Keratinocyte (primary cell): Measurements from ENCODE around the gene EOGT. TPM values are rescaled to one million over a fixed set of nuclear protein-coding genes. Genes with fewer than 3 reads are reported as not detected.

ENCODE experiments used
- DNase-seq: peaks from one replicate; pipeline ENCODE4 v3.0.0-alpha.2; 2011; ENCODE audit warnings: low read depth, missing footprints, low spot score
- FAIRE-seq: peaks from 2 replicates; lab custom pipeline; 2011; peaks lifted over from hg19 to GRCh38; lab: Jason Lieb, UNC
- H2AFZ ChIP-seq: 2 replicates; pipeline ENCODE4 v1.6.0; 2012; ENCODE audit warnings: low read length, control low read depth, inconsistent platforms; ENCODE audit not compliant: control insufficient read depth
- H3K27ac ChIP-seq: 2 replicates; pipeline ENCODE4 v1.5.1; 2011; ENCODE audit warnings: low read length; ENCODE audit not compliant: control insufficient read depth, insufficient read depth
- H3K27me3 ChIP-seq: 3 replicates; pipeline ENCODE4 v1.6.0; 2011; ENCODE audit warnings: low read length; ENCODE audit not compliant: control insufficient read depth, insufficient read depth; ENCODE audit errors: extremely low read depth
- H3K36me3 ChIP-seq, 2 experiments: 2 replicates in 1 of 2; 3 replicates in 1 of 2; pipeline ENCODE4 v1.5.1; 2011; ENCODE audit warnings: low read length in 2 of 2, mild to moderate bottlenecking in 1 of 2; ENCODE audit not compliant: control insufficient read depth in 2 of 2, insufficient read depth in 2 of 2; ENCODE audit errors: extremely low read depth in 1 of 2
- H3K4me1 ChIP-seq: 3 replicates; pipeline ENCODE4 v1.5.1; 2011; ENCODE audit warnings: low read length; ENCODE audit not compliant: control insufficient read depth, insufficient read depth; ENCODE audit errors: extremely low read depth
- H3K4me2 ChIP-seq: 3 replicates; pipeline ENCODE4 v1.6.0; 2011; ENCODE audit warnings: low read depth, low read length; ENCODE audit not compliant: control insufficient read depth, insufficient read depth; ENCODE audit errors: extremely low read depth
- H3K4me3 ChIP-seq, 3 experiments: fragments of 200-600 bp in 1 of 3; sonication (generic) in 1 of 3; 2 replicates in 2 of 3; 3 replicates in 1 of 3; pipeline ENCODE4 v1.5.1; 2011 to 2016; ENCODE audit warnings: low read length in 3 of 3, mild to moderate bottlenecking in 3 of 3, control low read depth in 2 of 3, inconsistent platforms in 1 of 3, low read depth in 1 of 3, mixed read lengths in 1 of 3, mixed run types in 1 of 3, moderate library complexity in 1 of 3; ENCODE audit not compliant: control insufficient read depth in 2 of 3, insufficient read depth in 2 of 3; ENCODE audit errors: extremely low read depth in 1 of 3
- H3K79me2 ChIP-seq: 2 replicates; pipeline ENCODE4 v1.6.0; 2012; ENCODE audit warnings: low read length; ENCODE audit not compliant: control insufficient read depth, insufficient read depth
- H3K9ac ChIP-seq: 3 replicates; pipeline ENCODE4 v1.6.0; 2011; ENCODE audit warnings: low read length; ENCODE audit not compliant: control insufficient read depth, insufficient read depth; ENCODE audit errors: extremely low read depth
- H3K9me1 ChIP-seq: 3 replicates; pipeline ENCODE4 v1.6.0; 2011; ENCODE audit warnings: low read length; ENCODE audit not compliant: control insufficient read depth, insufficient read depth; ENCODE audit errors: extremely low read depth
- H3K9me3 ChIP-seq: 2 replicates; pipeline ENCODE4 v1.5.1; 2012; ENCODE audit warnings: low read depth, low read length; ENCODE audit not compliant: control insufficient read depth
- H4K20me1 ChIP-seq: 3 replicates; pipeline ENCODE4 v1.6.0; 2011; ENCODE audit warnings: low read length; ENCODE audit not compliant: control insufficient read depth, insufficient read depth; ENCODE audit errors: extremely low read depth
- EZH2 ChIP-seq: IDR thresholded peaks from one replicate; pipeline ENCODE4 v1.6.1; 2012; ENCODE audit warnings: inconsistent platforms, mild to moderate bottlenecking, low read length, moderate library complexity
- dilution Hi-C: fragments of 300-500 bp; cut with MboI; formaldehyde crosslinking; loops from one replicate; pipeline ENCODE4 v1.7.0; 2020; ENCODE audit warnings: low sequenced_read_pairs; ENCODE audit not compliant: extremely low pct_ligation_motif_present
- polyA plus RNA-seq, 5 experiments: library from polyadenylated mRNA; depleted of rRNA in 3 of 5; stranded (reverse) in 3 of 5; stranded (forward) in 1 of 5; unstranded in 1 of 5; fragments of >200 nt; gene quantifications; 1 replicate in 1 of 5; 2 replicates in 3 of 5; 3 replicates in 1 of 5; pipeline versions ENCODE4 v1.2.1 to v1.2.3, GENCODE V29; 2011 to 2012; ENCODE audit warnings: missing spikeins in 2 of 5, low read depth in 1 of 5, low replicate concordance in 1 of 5
- TF ChIP-seq, protein P1 (sequence below), 3 experiments: IDR thresholded peaks in 1 of 3; conservative IDR thresholded peaks in 1 of 3; optimal IDR thresholded peaks in 1 of 3; 2 replicates in 2 of 3; 3 replicates in 1 of 3; pipeline versions ENCODE3 to v1.5.1; 2011; ENCODE audit warnings: low read length in 3 of 3, mild to moderate bottlenecking in 3 of 3, moderate library complexity in 2 of 3, control low read depth in 1 of 3, inconsistent platforms in 1 of 3; ENCODE audit not compliant: insufficient read depth in 2 of 3; ENCODE audit errors: extremely low read depth in 1 of 3

Gene EOGT
- polyA plus RNA-seq, 1 donor (not counting 4 experiments of a cell fraction or from before 2014, with no cell fraction given) = 39.0 TPM

DNA sequence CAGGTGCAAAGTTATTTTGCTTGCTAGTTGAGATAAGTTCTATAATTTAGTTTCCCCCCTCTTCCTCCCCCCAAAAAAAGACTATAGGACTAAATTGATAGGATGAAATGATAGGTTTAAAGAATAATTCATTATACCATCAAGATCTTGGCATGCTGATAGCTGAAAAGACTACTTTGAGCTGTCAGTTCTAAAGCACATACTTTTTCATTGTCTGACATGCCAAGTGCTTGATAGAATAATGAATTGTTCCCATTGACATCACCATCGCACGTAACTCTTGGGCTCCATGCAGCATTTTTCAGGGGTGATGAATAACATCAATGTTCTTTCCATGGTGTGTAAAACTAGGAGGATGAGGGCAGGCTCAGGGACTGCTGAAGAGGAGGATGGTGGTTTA is 48.8 kb downstream of the EOGT start:
- H3K36me3 ChIP-seq = no peaks in the 10 kb centered on the region
- H3K4me2 ChIP-seq = no peak overlapping the region
- TF ChIP-seq, protein P1, sequence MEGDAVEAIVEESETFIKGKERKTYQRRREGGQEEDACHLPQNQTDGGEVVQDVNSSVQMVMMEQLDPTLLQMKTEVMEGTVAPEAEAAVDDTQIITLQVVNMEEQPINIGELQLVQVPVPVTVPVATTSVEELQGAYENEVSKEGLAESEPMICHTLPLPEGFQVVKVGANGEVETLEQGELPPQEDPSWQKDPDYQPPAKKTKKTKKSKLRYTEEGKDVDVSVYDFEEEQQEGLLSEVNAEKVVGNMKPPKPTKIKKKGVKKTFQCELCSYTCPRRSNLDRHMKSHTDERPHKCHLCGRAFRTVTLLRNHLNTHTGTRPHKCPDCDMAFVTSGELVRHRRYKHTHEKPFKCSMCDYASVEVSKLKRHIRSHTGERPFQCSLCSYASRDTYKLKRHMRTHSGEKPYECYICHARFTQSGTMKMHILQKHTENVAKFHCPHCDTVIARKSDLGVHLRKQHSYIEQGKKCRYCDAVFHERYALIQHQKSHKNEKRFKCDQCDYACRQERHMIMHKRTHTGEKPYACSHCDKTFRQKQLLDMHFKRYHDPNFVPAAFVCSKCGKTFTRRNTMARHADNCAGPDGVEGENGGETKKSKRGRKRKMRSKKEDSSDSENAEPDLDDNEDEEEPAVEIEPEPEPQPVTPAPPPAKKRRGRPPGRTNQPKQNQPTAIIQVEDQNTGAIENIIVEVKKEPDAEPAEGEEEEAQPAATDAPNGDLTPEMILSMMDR (optimal IDR thresholded peaks at IDR 0.05 in 1 of 3, IDR thresholded peaks at IDR 0.05 in 1 of 3, conservative IDR thresholded peaks at IDR 0.05 in 1 of 3; ENCODE audit: extremely low read depth in 1 of 3, insufficient read depth in 2 of 3, low read length in 3 of 3) = no peak
- no peak for TF ChIP-seq EZH2
- H3K79me2 ChIP-seq = no peaks in the 10 kb centered on the region
- H3K27me3 ChIP-seq = peaks cover 9% of the 10 kb centered on the region
- no peaks in the 10 kb centered on the region for H3K9me1 ChIP-seq
- H4K20me1 ChIP-seq = no peaks in the 10 kb centered on the region
- DNase-seq (no peak), FAIRE-seq (no peak)
- H3K4me3 ChIP-seq = no peak overlapping the region
- H3K4me1 ChIP-seq = no peaks in the 10 kb centered on the region
- H3K27ac ChIP-seq = no peak overlapping the region
- dilution Hi-C loops = no loop called here
- no peaks in the 10 kb centered on the region for H3K9me3 ChIP-seq
- H2AFZ ChIP-seq = no peak overlapping the region
- H3K9ac ChIP-seq = no peak overlapping the region

DNA sequence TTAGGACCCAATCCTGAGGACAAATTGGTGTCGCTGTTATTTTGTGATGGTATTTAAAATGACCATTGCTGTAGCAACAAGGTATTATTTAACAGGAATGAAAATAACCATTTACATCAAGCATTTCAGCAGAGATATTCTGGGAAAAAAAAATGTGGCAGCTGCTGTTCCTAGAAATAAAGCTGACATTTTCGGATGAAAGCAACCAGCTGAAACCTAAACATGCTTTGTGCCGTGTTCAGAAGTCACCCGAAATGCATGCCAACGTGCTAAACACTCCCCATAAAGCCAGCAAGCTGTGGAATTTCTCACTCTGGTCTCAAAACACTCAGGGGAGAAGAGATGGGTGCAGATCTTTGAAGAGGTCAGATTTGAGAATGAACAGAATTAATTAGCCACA is 49.6 kb downstream of the EOGT start:
- H3K9ac ChIP-seq = no peak overlapping the region
- dilution Hi-C loops = no loop called here
- H3K9me3 ChIP-seq = no peaks in the 10 kb centered on the region
- no peak for FAIRE-seq
- H3K27ac ChIP-seq = no peak overlapping the region
- DNase-seq = no peak
- H3K4me2 ChIP-seq = no peak overlapping the region
- TF ChIP-seq, protein P1 (optimal IDR thresholded peaks at IDR 0.05 in 1 of 3, IDR thresholded peaks at IDR 0.05 in 1 of 3, conservative IDR thresholded peaks at IDR 0.05 in 1 of 3; ENCODE audit: extremely low read depth in 1 of 3, insufficient read depth in 2 of 3, low read length in 3 of 3) = no peak
- TF ChIP-seq EZH2 = no peak
- H3K4me3 ChIP-seq = no peak overlapping the region
- H3K79me2 ChIP-seq = no peaks in the 10 kb centered on the region
- H2AFZ ChIP-seq = no peak overlapping the region
- no peaks in the 10 kb centered on the region for H3K9me1 ChIP-seq
- peaks cover 9% of the 10 kb centered on the region for H3K27me3 ChIP-seq
- no peaks in the 10 kb centered on the region for H4K20me1 ChIP-seq
- H3K4me1 ChIP-seq = no peaks in the 10 kb centered on the region
- no peaks in the 10 kb centered on the region for H3K36me3 ChIP-seq
